ENCODE measurements around the gene ARSK. TPM values are rescaled to one million over a fixed set of nuclear protein-coding genes. Genes with fewer than 3 reads are reported as not detected.

Gene ARSK
- total and polyA plus RNA-seq, 3 experiments from 2014 or later, result 4.3 to 9.6 (median 5.7) TPM

GRCh38 chr5:95649842-95650620, 95.1 kb downstream of the ARSK start:
- Histone ChIP-seq H3K27ac (ENCODE audit: low read depth, low read length) (peak overlapping the region; percentile 86), H3K9me3 (ENCODE audit: low read length) (no peaks in the 10 kb centered on the region), H3K4me3 (ENCODE audit: low read length) (no peak overlapping the region), H3K36me3 (ENCODE audit: insufficient read depth, low read length) (peaks cover 10% of the 10 kb centered on the region), H3K27me3 (ENCODE audit: insufficient read depth, low read length, poor library complexity, severe bottlenecking) (no peaks in the 10 kb centered on the region), H3K4me1 (ENCODE audit: insufficient read depth, low read length) (peaks cover 15% of the 10 kb centered on the region)
- Mint-ChIP-seq H3K4me3 (peak overlapping the region in 1 of 7 donors; percentile 40), H3K4me1 (peaks cover 11 to 23% (median 22%) of the 10 kb centered on the region in 3 donors), H3K27ac (peak overlapping the region in 2 of 8 donors; percentile 1 to 5), H3K27me3 (no peaks in the 10 kb centered on the region), H3K9me3 (no peaks in the 10 kb centered on the region), H3K36me3 (peaks cover 4 to 24% (median 11%) of the 10 kb centered on the region in 3 donors)
- ChIA-PET POLR2A (no interaction called here), CTCF (no interaction called here)
- DNase-seq, result no peak

- Mint-ChIP-seq H3K27ac (no peak overlapping the region), H3K36me3 (peaks cover 4 to 35% (median 15%) of the 10 kb centered on the region in 3 donors), H3K4me1 (peaks cover 4 to 5% (median 4%) of the 10 kb centered on the region in 3 donors), H3K9me3 (no peaks in the 10 kb centered on the region), H3K4me3 (no peak overlapping the region), H3K27me3 (no peaks in the 10 kb centered on the region)
- H3K9me3 ChIP-seq (ENCODE audit: low read length), result no peaks in the 10 kb centered on the region
- ChIA-PET CTCF (interaction anchor here (1.3 to 2.0 kb wide), 2 partner anchors 12 to 21 kb away, joined by 3 to 7 read pairs; no protein-coding TSS in a partner anchor), POLR2A (no interaction called here)
- no peaks in the 10 kb centered on the region for H3K27me3 ChIP-seq (ENCODE audit: insufficient read depth, low read length, poor library complexity, severe bottlenecking)
- no peak for DNase-seq
- no peak overlapping the region for H3K27ac ChIP-seq (ENCODE audit: low read depth, low read length)
- peaks cover 9% of the 10 kb centered on the region for H3K4me1 ChIP-seq (ENCODE audit: insufficient read depth, low read length)
- no peak overlapping the region for H3K4me3 ChIP-seq (ENCODE audit: low read length)
- peaks cover 10% of the 10 kb centered on the region for H3K36me3 ChIP-seq (ENCODE audit: insufficient read depth, low read length)
Measured at GRCh38 chr5:95652849-95653248, 97.9 kb downstream of the ARSK start.

- CTCF ChIA-PET, result interaction anchor here (1.3 kb wide), 1 partner anchor 23 kb away, joined by 3 read pairs; no protein-coding TSS in a partner anchor
- H3K9me3 Mint-ChIP-seq, result no peaks in the 10 kb centered on the region
Measured at GRCh38 chr5:95654196-95654595, 99.3 kb downstream of the ARSK start.

More at GRCh38 chr5:95654196-95654595, 99.3 kb downstream of the ARSK start:
- H3K27me3 Mint-ChIP-seq, result no peaks in the 10 kb centered on the region
- H3K27me3 ChIP-seq (ENCODE audit: insufficient read depth, low read length, poor library complexity, severe bottlenecking), result no peaks in the 10 kb centered on the region
- H3K4me3 Mint-ChIP-seq, result no peak overlapping the region
- peaks cover 10% of the 10 kb centered on the region for H3K36me3 ChIP-seq (ENCODE audit: insufficient read depth, low read length)
- H3K4me1 ChIP-seq (ENCODE audit: insufficient read depth, low read length), result no peaks in the 10 kb centered on the region
- no peaks in the 10 kb centered on the region for H3K4me1 Mint-ChIP-seq
- no peak overlapping the region for H3K4me3 ChIP-seq (ENCODE audit: low read length)
- H3K27ac ChIP-seq (ENCODE audit: low read depth, low read length), result no peak overlapping the region
- DNase-seq, result no peak
- H3K36me3 Mint-ChIP-seq, result peaks cover 4 to 37% (median 16%) of the 10 kb centered on the region in 3 donors
- H3K9me3 ChIP-seq (ENCODE audit: low read length), result no peaks in the 10 kb centered on the region
- POLR2A ChIA-PET, result no interaction called here
- H3K27ac Mint-ChIP-seq, result no peak overlapping the region

Other genes starting within 250 kb of the ARSK start
- not detected for gene FAM81B, start 163.7 kb upstream of the ARSK start, total RNA-seq
- gene FAM81B, start 163.7 kb upstream of the ARSK start, polyA plus RNA-seq, result not detected
- gene SKIC3, start 124 bp upstream of the ARSK start, total RNA-seq, result 10 to 100 TPM; 65.2 to 65.7 TPM
- 40.2 TPM for gene SKIC3, start 124 bp upstream of the ARSK start, polyA plus RNA-seq
- gene GPR150, start 65.0 kb downstream of the ARSK start, total RNA-seq, result under 1 TPM; 0.18 to 0.26 TPM
- 2.8 TPM for gene GPR150, start 65.0 kb downstream of the ARSK start, polyA plus RNA-seq
- gene RFESD, start 91.7 kb downstream of the ARSK start, total RNA-seq, result 1 to 10 TPM; 4.2 to 5.4 TPM
- 7.2 TPM for gene RFESD, start 91.7 kb downstream of the ARSK start, polyA plus RNA-seq
- gene SPATA9, start 127.9 kb downstream of the ARSK start, total RNA-seq, result not detected
- not detected for gene SPATA9, start 127.9 kb downstream of the ARSK start, polyA plus RNA-seq
- gene RHOBTB3, start 176.2 kb downstream of the ARSK start, total RNA-seq, result under 1 TPM; 0.33 to 0.48 TPM
- gene RHOBTB3, start 176.2 kb downstream of the ARSK start, polyA plus RNA-seq, result 2.4 TPM